Right atrium auricular region (tissue), 2 donors: ENCODE data around the gene AREG. TPM values are rescaled to one million over a fixed set of nuclear protein-coding genes. Genes with fewer than 3 reads are reported as not detected.

Experiments
- DNase-seq: peaks from one replicate; pipeline ENCODE4 v3.0.0-alpha.2; 2019; ENCODE audit warnings: low spot score
- H3K27ac ChIP-seq, 2 donors: fragments of 200-600 bp; sonication (generic); 1 replicate in 1 of 2; 2 replicates in 1 of 2; pipeline ENCODE4 v1.5.1; 2016 to 2019
- H3K27me3 ChIP-seq, 2 donors: fragments of 200-600 bp; sonication (generic); one replicate each; pipeline versions ENCODE4 v1.5.1 to v1.6.0; 2017 to 2019
- H3K36me3 ChIP-seq: fragments of 200-600 bp; sonication (generic); one replicate; pipeline ENCODE4 v1.5.1; 2016
- H3K4me1 ChIP-seq, 2 donors: fragments of 200-600 bp; sonication (generic); one replicate each; pipeline versions ENCODE4 v1.5.1 to v1.6.0; 2017 to 2019
- H3K4me3 ChIP-seq, 2 donors: fragments of 200-600 bp; sonication (generic); 1 replicate in 1 of 2; 2 replicates in 1 of 2; pipeline ENCODE4 v1.5.1; 2017 to 2019; ENCODE audit warnings: mild to moderate bottlenecking in 1 of 2, moderate library complexity in 1 of 2
- H3K9me3 ChIP-seq, 2 donors: fragments of 200-600 bp; sonication (generic); one replicate each; pipeline ENCODE4 v1.5.1; 2019
- CTCF ChIP-seq, 2 donors: fragments of 200-600 bp; sonication (generic); IDR thresholded peaks; one replicate each; pipeline ENCODE4 v1.5.1; 2019; ENCODE audit warnings: antibody characterized with exemption in 2 of 2
- total RNA-seq, 2 donors: library from RNA; depleted of rRNA; stranded (reverse); fragments of >200 nt; gene quantifications; one replicate each; pipeline ENCODE4 v1.1.0, GENCODE V29; 2016

AREG gene
- total RNA-seq, 2 donors from 2014 or later: 26.6 to 31.3 TPM

- H3K9me3 ChIP-seq: no peaks in the 10 kb centered on the region
- TF ChIP-seq CTCF (IDR thresholded peaks at IDR 0.05): no peak
- H3K4me3 ChIP-seq: no peak overlapping the region
- H3K27ac ChIP-seq: no peak overlapping the region
- H3K4me1 ChIP-seq: peaks cover 0 to 12% of the 10 kb centered on the region in 2 donors
- no peak for DNase-seq
- no peaks in the 10 kb centered on the region for H3K27me3 ChIP-seq
- no peaks in the 10 kb centered on the region for H3K36me3 ChIP-seq
Measured at GRCh38 chr4:74433541-74434172, 11.3 kb upstream of the AREG start.

GRCh38 chr4:74435296-74435695, 9.6 kb upstream of the AREG start:
- H3K4me1 ChIP-seq: peaks cover 0 to 12% of the 10 kb centered on the region in 2 donors
- H3K9me3 ChIP-seq: no peaks in the 10 kb centered on the region
- DNase-seq: no peak
- H3K27me3 ChIP-seq: no peaks in the 10 kb centered on the region
- no peak overlapping the region for H3K27ac ChIP-seq
- H3K4me3 ChIP-seq: no peak overlapping the region
- H3K36me3 ChIP-seq: no peaks in the 10 kb centered on the region
- TF ChIP-seq CTCF (IDR thresholded peaks at IDR 0.05): no peak

GRCh38 chr4:74437866-74438265, 7.1 kb upstream of the AREG start:
- Histone ChIP-seq H3K9me3 (no peaks in the 10 kb centered on the region), H3K36me3 (no peaks in the 10 kb centered on the region), H3K27ac (no peak overlapping the region), H3K27me3 (no peaks in the 10 kb centered on the region), H3K4me1 (no peaks in the 10 kb centered on the region), H3K4me3 (no peak overlapping the region)
- TF ChIP-seq CTCF (IDR thresholded peaks at IDR 0.05): no peak
- DNase-seq: no peak

- Histone ChIP-seq H3K4me1 (no peaks in the 10 kb centered on the region), H3K36me3 (no peaks in the 10 kb centered on the region), H3K27me3 (no peaks in the 10 kb centered on the region), H3K4me3 (no peak overlapping the region), H3K9me3 (no peaks in the 10 kb centered on the region), H3K27ac (no peak overlapping the region)
- no peak for TF ChIP-seq CTCF (IDR thresholded peaks at IDR 0.05)
- DNase-seq: no peak
Measured at GRCh38 chr4:74438661-74439060, 6.3 kb upstream of the AREG start.

- DNase-seq: no peak
- Histone ChIP-seq H3K36me3 (no peaks in the 10 kb centered on the region), H3K9me3 (no peaks in the 10 kb centered on the region), H3K27ac (no peak overlapping the region), H3K4me3 (no peak overlapping the region), H3K4me1 (no peaks in the 10 kb centered on the region), H3K27me3 (no peaks in the 10 kb centered on the region)
- TF ChIP-seq CTCF (IDR thresholded peaks at IDR 0.05): no peak
Measured at GRCh38 chr4:74439952-74440351, 5.0 kb upstream of the AREG start.

GRCh38 chr4:74440356-74440755, 4.6 kb upstream of the AREG start:
- H3K36me3 ChIP-seq: no peaks in the 10 kb centered on the region
- no peak overlapping the region for H3K27ac ChIP-seq
- no peak for DNase-seq
- H3K27me3 ChIP-seq: no peaks in the 10 kb centered on the region
- no peak overlapping the region for H3K4me3 ChIP-seq
- no peaks in the 10 kb centered on the region for H3K9me3 ChIP-seq
- no peaks in the 10 kb centered on the region for H3K4me1 ChIP-seq
- no peak for TF ChIP-seq CTCF (IDR thresholded peaks at IDR 0.05)
